Measurements from ENCODE around the gene DPYD.
"Not testable (repeated sequence)": the region's sequence is repeated elsewhere in the genome, so short reads cannot be mapped to it uniquely, and the experiment has no call there.

DPYD gene

GRCh38 chr1:97349794-97350193 lies 571.0 kb downstream of the DPYD start:
- not testable (repeated sequence) for DNase-seq

- DNase-seq = no peak
Measured at GRCh38 chr1:97348599-97349265, 572.1 kb downstream of the DPYD start.

DNA sequence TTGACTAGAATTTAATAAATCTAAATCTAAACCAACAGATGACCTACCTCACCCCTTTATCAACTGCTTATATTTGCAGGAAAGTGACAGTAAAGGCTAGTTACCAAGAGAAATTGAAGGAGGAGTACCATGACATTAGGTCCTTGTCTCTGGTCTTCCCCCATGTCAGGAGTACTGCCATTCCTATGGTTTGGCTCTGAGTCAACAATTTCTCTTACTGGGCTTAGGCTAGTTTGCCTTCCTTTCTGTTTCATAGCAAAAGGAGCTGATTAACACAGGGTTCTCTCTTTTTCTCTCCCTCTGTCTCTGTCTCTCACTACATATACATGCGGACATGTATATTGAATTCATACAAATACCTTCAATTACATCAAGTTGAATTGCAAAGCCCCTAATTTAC lies 579.9 kb downstream of the DPYD start:
- no peak for DNase-seq

- DNase-seq = no peak
Measured at GRCh38 chr1:97338347-97338746, 582.5 kb downstream of the DPYD start.

GRCh38 chr1:97337250-97338030 lies 583.4 kb downstream of the DPYD start:
- DNase-seq = no peak

DNA sequence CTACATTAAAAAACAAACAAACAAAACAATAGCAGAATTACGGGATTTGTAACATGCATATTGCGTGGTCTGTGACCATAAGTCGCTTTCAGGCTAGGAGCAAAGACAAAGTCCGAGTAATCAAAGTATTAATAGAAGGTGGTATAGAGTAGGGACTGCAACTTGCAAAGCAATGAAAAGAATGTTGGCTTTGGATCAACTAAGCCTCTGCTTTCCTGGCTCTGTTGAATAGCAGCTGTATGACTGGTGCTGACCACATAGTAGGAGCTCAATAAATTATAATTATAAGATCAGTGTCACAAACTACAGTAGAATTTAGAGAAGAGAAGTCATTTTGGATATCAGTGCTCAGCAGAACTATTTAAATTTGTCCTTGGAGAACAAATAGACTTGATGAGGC lies 586.4 kb downstream of the DPYD start:
- DNase-seq = no peak

DNA sequence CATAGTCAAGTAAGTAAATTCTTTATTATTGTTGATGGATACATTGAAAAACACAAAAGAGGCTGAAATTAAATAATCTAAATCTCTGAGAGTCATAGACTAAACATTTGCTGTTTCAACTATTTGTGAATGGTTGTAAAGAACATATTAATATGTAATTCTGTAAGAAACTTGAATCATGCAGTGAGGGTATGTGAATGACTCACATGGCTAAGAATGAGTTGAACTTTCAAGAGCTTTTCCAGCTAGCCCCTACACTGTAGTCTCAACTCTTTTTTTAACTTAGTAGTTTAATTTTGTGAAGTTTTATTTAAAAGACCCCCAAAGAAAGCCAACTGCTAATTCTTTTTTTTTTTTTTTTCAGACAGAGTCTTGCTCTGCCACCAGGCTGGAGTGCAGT lies 588.1 kb downstream of the DPYD start:
- no peak for DNase-seq

- no peak for DNase-seq
Measured at GRCh38 chr1:97331165-97331564, 589.7 kb downstream of the DPYD start.

GRCh38 chr1:97314685-97315084 lies 606.1 kb downstream of the DPYD start:
- DNase-seq = no peak

GRCh38 chr1:97308131-97308530 lies 612.7 kb downstream of the DPYD start:
- DNase-seq = no peak

DNA sequence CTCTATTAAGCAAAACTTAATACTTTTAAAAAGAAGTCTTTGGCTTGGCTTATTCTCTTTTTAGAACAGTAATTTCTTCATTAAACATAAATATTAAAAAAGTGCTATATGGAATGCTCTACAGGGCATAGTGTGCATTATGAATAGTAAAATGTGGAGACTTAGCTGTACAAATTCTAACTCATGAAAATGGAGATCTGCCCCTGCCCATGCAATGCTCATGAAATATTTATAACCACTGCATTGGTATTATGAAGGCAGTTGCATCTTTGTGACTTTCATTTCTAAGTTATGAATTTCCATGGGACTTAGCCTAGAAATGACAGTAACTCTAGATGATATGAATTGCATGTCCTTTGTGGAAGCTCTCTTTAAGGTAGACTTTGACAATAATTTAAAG lies 613.3 kb downstream of the DPYD start:
- DNase-seq = no peak

DNA sequence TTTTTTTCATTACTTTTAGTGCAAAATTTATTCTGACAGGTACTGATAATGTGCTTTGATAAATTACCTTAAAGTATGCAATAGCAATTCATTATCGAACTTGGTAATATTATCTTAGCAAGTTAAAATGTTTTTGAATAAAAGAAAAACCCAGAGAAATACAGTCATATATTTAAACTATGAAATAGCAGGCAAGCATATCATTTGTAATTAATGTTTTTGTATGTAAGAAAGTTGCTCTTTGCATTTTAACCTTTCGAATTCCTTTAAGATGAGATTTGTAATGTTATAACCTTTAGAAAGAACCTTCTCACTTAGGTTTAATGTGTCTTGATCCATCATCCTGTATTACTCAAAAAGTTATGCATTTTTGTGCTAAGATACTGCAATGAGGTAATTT lies 613.7 kb downstream of the DPYD start:
- DNase-seq = no peak

- DNase-seq = no peak
Measured at GRCh38 chr1:97306504-97306903, 614.3 kb downstream of the DPYD start.

- no peak for DNase-seq
Measured at GRCh38 chr1:97304366-97304765, 616.5 kb downstream of the DPYD start.

DNA sequence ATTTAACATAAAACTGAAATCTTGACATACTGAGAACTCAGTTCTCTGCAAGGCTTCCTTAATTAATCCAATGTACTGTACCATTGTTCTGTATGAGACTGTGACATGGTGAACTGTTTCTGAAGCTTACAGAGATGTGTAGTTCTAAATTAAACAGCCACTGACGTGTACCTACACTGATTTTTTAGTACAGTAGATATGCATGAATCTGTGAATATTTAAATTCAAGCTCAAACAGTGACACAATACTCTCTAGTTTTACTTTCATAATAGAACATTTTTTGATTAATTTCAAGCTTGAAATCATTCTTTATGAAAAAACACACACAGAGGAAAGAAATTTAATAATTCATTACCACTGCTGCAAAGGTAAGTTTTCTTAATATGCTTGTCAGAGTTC lies 621.9 kb downstream of the DPYD start:
- DNase-seq = no peak

GRCh38 chr1:97297611-97298010 lies 623.2 kb downstream of the DPYD start:
- DNase-seq = no peak

- DNase-seq = no peak
Measured at GRCh38 chr1:97281962-97282361, 638.9 kb downstream of the DPYD start.

GRCh38 chr1:97277891-97278654 lies 642.8 kb downstream of the DPYD start:
- no peak for DNase-seq

- DNase-seq = no peak
Measured at GRCh38 chr1:97271916-97272788, 648.7 kb downstream of the DPYD start.

DNA sequence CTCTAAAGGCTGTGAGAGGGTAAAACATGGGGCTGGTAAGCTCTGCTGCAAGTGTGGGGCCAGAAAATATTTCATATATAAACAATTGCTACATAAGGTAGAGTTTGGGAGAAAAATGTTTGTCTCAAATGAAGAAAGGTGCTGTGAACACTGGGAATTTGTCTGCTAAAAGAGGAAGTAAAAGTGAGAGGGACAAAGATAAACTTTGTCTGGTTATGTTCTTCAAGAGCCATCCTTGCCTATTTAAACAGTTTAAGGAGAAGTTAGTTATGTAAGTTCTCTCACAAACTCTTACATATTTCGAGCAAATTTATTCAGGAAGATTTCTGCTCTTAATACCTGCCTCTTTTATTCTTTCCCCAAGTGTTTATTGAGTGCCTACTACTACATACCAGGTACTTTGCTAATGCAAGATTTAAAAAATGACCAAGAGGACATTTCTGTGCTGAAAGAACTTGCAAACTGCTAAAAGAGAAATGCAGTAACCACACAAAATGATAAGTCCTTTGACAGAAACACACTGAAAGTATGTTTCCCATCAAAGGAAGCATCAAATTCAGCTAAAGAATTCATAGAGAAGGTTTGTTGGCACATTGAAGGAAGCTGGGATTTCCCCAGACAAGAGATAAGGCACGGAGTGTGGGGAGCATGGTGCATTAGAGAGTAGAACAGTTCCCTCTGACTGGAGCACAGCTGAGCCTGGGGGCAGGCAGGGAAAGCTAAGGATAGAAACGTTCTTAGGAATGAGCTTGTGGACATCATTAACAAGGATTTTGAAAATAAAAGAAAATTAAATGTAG lies 650.1 kb downstream of the DPYD start:
- DNase-seq = no peak

DNA sequence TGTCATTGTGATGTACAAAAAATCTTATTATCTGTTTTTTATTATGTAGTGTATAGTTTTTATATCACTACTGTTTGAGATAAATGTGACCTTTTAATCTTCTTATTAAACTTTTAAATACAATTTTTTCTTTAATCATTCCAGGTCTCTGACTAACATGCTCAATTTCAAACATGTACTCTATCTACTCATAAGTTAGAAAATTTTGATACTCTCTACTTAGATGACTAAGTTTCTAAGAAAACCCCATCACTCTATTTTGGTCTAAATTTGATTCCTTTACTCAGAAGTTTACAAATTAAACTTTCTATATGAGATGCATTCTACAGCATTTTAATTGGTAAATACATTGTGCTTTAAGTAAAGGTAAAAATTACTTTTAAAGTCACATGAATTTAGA lies 655.2 kb downstream of the DPYD start:
- DNase-seq = no peak

DNA sequence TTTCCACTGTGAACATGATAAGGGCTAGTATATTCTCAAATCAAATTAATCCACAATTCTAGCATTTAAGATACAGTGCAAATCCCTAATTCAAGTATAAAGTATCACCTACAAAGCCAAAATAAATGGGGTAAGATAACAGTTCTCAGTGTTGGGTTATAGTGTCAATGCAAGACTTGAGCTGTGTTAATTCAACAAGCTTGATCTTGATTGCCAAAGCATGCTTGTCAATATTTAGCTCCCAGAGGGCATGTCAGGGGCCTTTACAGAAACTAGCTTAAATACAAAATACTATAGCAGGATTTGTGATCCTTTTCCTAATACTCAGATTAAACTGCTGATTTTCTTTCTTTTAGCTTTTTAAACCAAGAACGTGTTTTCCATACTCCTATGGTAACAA lies 658.0 kb downstream of the DPYD start:
- no peak for DNase-seq
